Immature natural killer cell (primary cell): Measurements from ENCODE around the gene FNBP1. TPM values are rescaled to one million over a fixed set of nuclear protein-coding genes. Genes with fewer than 3 reads are reported as not detected.
"Not testable (repeated sequence)": the region's sequence is repeated elsewhere in the genome, so short reads cannot be mapped to it uniquely, and the experiment has no call there.

Experiments used
- DNase-seq, 3 donors: peaks; one replicate each; pipeline ENCODE4 v3.0.0; 2022; ENCODE audit warnings: mixed read lengths in 1 of 3
- H3K27ac Mint-ChIP-seq, 6 donors: one replicate each; pipeline ENCODE4 v1.8.0; 2020; ENCODE audit warnings: mixed read lengths in 6 of 6, mild to moderate bottlenecking in 5 of 6, inconsistent platforms in 4 of 6, moderate library complexity in 3 of 6
- H3K27me3 Mint-ChIP-seq, 3 donors: one replicate each; pipeline ENCODE4 v1.8.0; 2020 to 2021; ENCODE audit warnings: low read depth in 3 of 3, mild to moderate bottlenecking in 3 of 3, mixed read lengths in 3 of 3, moderate library complexity in 3 of 3, inconsistent platforms in 1 of 3
- H3K36me3 Mint-ChIP-seq, 3 donors: one replicate each; pipeline ENCODE4 v1.8.0; 2020; ENCODE audit warnings: mixed read lengths in 3 of 3, inconsistent platforms in 2 of 3, mild to moderate bottlenecking in 2 of 3
- H3K4me1 Mint-ChIP-seq, 2 donors: one replicate each; pipeline ENCODE4 v1.8.0; 2020; ENCODE audit warnings: inconsistent platforms in 2 of 2, mild to moderate bottlenecking in 2 of 2, mixed read lengths in 2 of 2, moderate library complexity in 1 of 2
- H3K4me3 Mint-ChIP-seq, 5 donors: one replicate each; pipeline ENCODE4 v1.8.0; 2020; ENCODE audit warnings: mild to moderate bottlenecking in 5 of 5, mixed read lengths in 5 of 5, inconsistent platforms in 3 of 5, moderate library complexity in 3 of 5
- H3K9me3 Mint-ChIP-seq, 6 donors: one replicate each; pipeline ENCODE4 v1.8.0; 2020; ENCODE audit warnings: mild to moderate bottlenecking in 6 of 6, mixed read lengths in 6 of 6, inconsistent platforms in 4 of 6, moderate library complexity in 3 of 6
- polyA plus RNA-seq, 3 donors: library from polyadenylated mRNA; unstranded; fragments of 300-500 nt; fragmentation: Illumina TruSeq; gene quantifications; one replicate each; pipeline ENCODE4 v1.2.3, GENCODE V29; 2021

The FNBP1 gene
- polyA plus RNA-seq, 3 donors from 2014 or later = 113 to 136 (median 135) TPM

- H3K36me3 Mint-ChIP-seq = peaks cover 0 to 3% (median 0%) of the 10 kb centered on the region in 3 donors
- peaks cover 0 to 1% (median under 1%) of the 10 kb centered on the region in 3 donors for H3K27me3 Mint-ChIP-seq
- H3K9me3 Mint-ChIP-seq = no peaks in the 10 kb centered on the region
- H3K4me3 Mint-ChIP-seq = peak overlapping the region in 4 of 5 donors; percentile 12 to 57 (median 32)
- H3K27ac Mint-ChIP-seq = peak overlapping the region; percentile 85 to 97 (median 91)
- H3K4me1 Mint-ChIP-seq = peaks cover 79 to 91% of the 10 kb centered on the region in 2 donors
- no peak for DNase-seq
These were observed 34.5 kb downstream of the FNBP1 start for GRCh38 chr9:130008538-130008937.

GRCh38 chr9:130006952-130007351 is 36.0 kb downstream of the FNBP1 start:
- not testable (repeated sequence) for H3K9me3 Mint-ChIP-seq, DNase-seq, H3K27me3 Mint-ChIP-seq, H3K36me3 Mint-ChIP-seq
- peaks cover 80 to 91% of the 10 kb centered on the region in 2 donors for H3K4me1 Mint-ChIP-seq
- H3K4me3 Mint-ChIP-seq = peak overlapping the region; percentile 56 to 84 (median 57)
- peak overlapping the region; percentile 85 to 97 (median 93) for H3K27ac Mint-ChIP-seq

- Mint-ChIP-seq H3K36me3 (peaks cover 0 to 6% (median 0%) of the 10 kb centered on the region in 3 donors), H3K27me3 (peaks cover 0 to 7% (median 3%) of the 10 kb centered on the region in 3 donors), H3K4me1 (peaks cover 81 to 89% of the 10 kb centered on the region in 2 donors), H3K27ac (peak overlapping the region; percentile 72 to 89 (median 84)), H3K4me3 (peak overlapping the region; percentile 17 to 54 (median 30)), H3K9me3 (no peaks in the 10 kb centered on the region)
- no peak for DNase-seq
These were observed 38.9 kb downstream of the FNBP1 start for GRCh38 chr9:130003943-130004552.

GRCh38 chr9:130002320-130002719 is 40.7 kb downstream of the FNBP1 start:
- peak overlapping the region; percentile 23 to 88 (median 78) for H3K27ac Mint-ChIP-seq
- no peak for DNase-seq
- peaks cover 0 to 6% (median 0%) of the 10 kb centered on the region in 3 donors for H3K36me3 Mint-ChIP-seq
- peaks cover 0 to 7% (median 1%) of the 10 kb centered on the region in 3 donors for H3K27me3 Mint-ChIP-seq
- H3K4me1 Mint-ChIP-seq = peaks cover 83 to 84% of the 10 kb centered on the region in 2 donors
- no peaks in the 10 kb centered on the region for H3K9me3 Mint-ChIP-seq
- peak overlapping the region in 4 of 5 donors; percentile 18 to 42 (median 40) for H3K4me3 Mint-ChIP-seq

GRCh38 chr9:130001190-130001589 is 41.8 kb downstream of the FNBP1 start:
- Mint-ChIP-seq H3K27me3 (peaks cover 0 to 7% (median 1%) of the 10 kb centered on the region in 3 donors), H3K4me1 (peaks cover 80 to 82% of the 10 kb centered on the region in 2 donors), H3K4me3 (peak overlapping the region; percentile 44 to 67 (median 61)), H3K9me3 (no peaks in the 10 kb centered on the region), H3K36me3 (peaks cover 0 to 6% (median 0%) of the 10 kb centered on the region in 3 donors), H3K27ac (peak overlapping the region; percentile 60 to 93 (median 82))
- DNase-seq = peak in 2 of 3 donors; percentile 26 to 32

GRCh38 chr9:129999141-129999510 is 43.9 kb downstream of the FNBP1 start:
- DNase-seq = no peak
- Mint-ChIP-seq H3K4me3 (peak overlapping the region in 3 of 5 donors; percentile 19 to 23 (median 21)), H3K4me1 (peaks cover 85 to 89% of the 10 kb centered on the region in 2 donors), H3K36me3 (peaks cover 0 to 7% (median 1%) of the 10 kb centered on the region in 3 donors), H3K9me3 (no peaks in the 10 kb centered on the region), H3K27me3 (peaks cover 0 to 7% (median 1%) of the 10 kb centered on the region in 3 donors), H3K27ac (peak overlapping the region; percentile 38 to 88 (median 58))

GRCh38 chr9:129998491-129999140 is 44.4 kb downstream of the FNBP1 start:
- Mint-ChIP-seq H3K4me1 (peaks cover 82 to 88% of the 10 kb centered on the region in 2 donors), H3K27me3 (peaks cover 0 to 7% (median 1%) of the 10 kb centered on the region in 3 donors), H3K4me3 (peak overlapping the region in 2 of 5 donors; percentile 2 to 44), H3K27ac (peak overlapping the region; percentile 38 to 88 (median 58)), H3K9me3 (no peaks in the 10 kb centered on the region), H3K36me3 (peaks cover 0 to 11% (median 5%) of the 10 kb centered on the region in 3 donors)
- no peak for DNase-seq

GRCh38 chr9:129997706-129998105 is 45.3 kb downstream of the FNBP1 start:
- H3K4me1 Mint-ChIP-seq = peaks cover 73 to 79% of the 10 kb centered on the region in 2 donors

GRCh38 chr9:129996161-129996830 is 46.7 kb downstream of the FNBP1 start:
- Mint-ChIP-seq H3K4me1 (peaks cover 66 to 79% of the 10 kb centered on the region in 2 donors), H3K4me3 (peak overlapping the region; percentile 29 to 71 (median 36)), H3K27me3 (peaks cover 0 to 3% (median 1%) of the 10 kb centered on the region in 3 donors), H3K36me3 (peaks cover 0 to 9% (median 9%) of the 10 kb centered on the region in 3 donors), H3K27ac (peak overlapping the region; percentile 78 to 92 (median 84)), H3K9me3 (no peaks in the 10 kb centered on the region)
- DNase-seq = no peak

More at GRCh38 chr9:129997706-129998105, 45.3 kb downstream of the FNBP1 start:
- H3K27me3 Mint-ChIP-seq, DNase-seq, H3K9me3 Mint-ChIP-seq, H3K4me3 Mint-ChIP-seq: not testable (repeated sequence)
- Mint-ChIP-seq H3K36me3 (peaks cover 0 to 11% (median 5%) of the 10 kb centered on the region in 3 donors), H3K27ac (peak overlapping the region in 3 of 6 donors; percentile 32 to 39 (median 38))

- H3K36me3 Mint-ChIP-seq = peaks cover 2 to 11% (median 11%) of the 10 kb centered on the region in 3 donors
- peaks cover 64 to 79% of the 10 kb centered on the region in 2 donors for H3K4me1 Mint-ChIP-seq
- peak overlapping the region; percentile 78 to 92 (median 84) for H3K27ac Mint-ChIP-seq
- DNase-seq = no peak
- peak overlapping the region; percentile 15 to 71 (median 36) for H3K4me3 Mint-ChIP-seq
- H3K9me3 Mint-ChIP-seq = no peaks in the 10 kb centered on the region
- peaks cover 0 to 2% (median 0%) of the 10 kb centered on the region in 3 donors for H3K27me3 Mint-ChIP-seq
These were observed 47.4 kb downstream of the FNBP1 start for GRCh38 chr9:129995409-129996160.

- H3K27ac Mint-ChIP-seq = peak overlapping the region; percentile 78 to 92 (median 84)
- H3K27me3 Mint-ChIP-seq = peaks cover 0 to 2% (median 0%) of the 10 kb centered on the region in 3 donors
- H3K4me1 Mint-ChIP-seq = peaks cover 62 to 79% of the 10 kb centered on the region in 2 donors
- H3K36me3 Mint-ChIP-seq = peaks cover 7 to 16% (median 12%) of the 10 kb centered on the region in 3 donors
- no peak for DNase-seq
- peak overlapping the region in 4 of 5 donors; percentile 15 to 48 (median 28) for H3K4me3 Mint-ChIP-seq
- no peaks in the 10 kb centered on the region for H3K9me3 Mint-ChIP-seq
These were observed 48.1 kb downstream of the FNBP1 start for GRCh38 chr9:129994882-129995281.

GRCh38 chr9:129991139-129991538 is 51.9 kb downstream of the FNBP1 start:
- peaks cover 62 to 84% of the 10 kb centered on the region in 2 donors for H3K4me1 Mint-ChIP-seq
- not testable (repeated sequence) for H3K27me3 Mint-ChIP-seq, H3K9me3 Mint-ChIP-seq, H3K4me3 Mint-ChIP-seq, DNase-seq
- H3K27ac Mint-ChIP-seq = peak overlapping the region in 5 of 6 donors; percentile 24 to 92 (median 54)
- H3K36me3 Mint-ChIP-seq = peaks cover 8 to 17% (median 12%) of the 10 kb centered on the region in 3 donors
